HG03066 (cell line): ENCODE results near the gene IRF2BP2.

Experiments
- ATAC-seq: cut with Tn5 transposase; IDR thresholded peaks from one replicate; pipeline ENCODE4 v1.9.1; 2021; ENCODE audit warnings: low read depth; ENCODE audit not compliant: unreplicated experiment

The IRF2BP2 gene

GRCh38 chr1:234610061-234610665, at the start of gene IRF2BP2:
TSS of gene IRF2BP2 (minus strand) at chr1:234610178. CDS start at chr1:234609494, 684 bp downstream.
- ATAC-seq = peak; percentile 20

- ATAC-seq = no peak
These were observed 49.6 kb upstream of the IRF2BP2 start for GRCh38 chr1:234659538-234659937.

GRCh38 chr1:234658138-234658537, 48.2 kb upstream of the IRF2BP2 start:
- no peak for ATAC-seq

- no peak for ATAC-seq
These were observed 47.1 kb upstream of the IRF2BP2 start for GRCh38 chr1:234656944-234657654.

GRCh38 chr1:234656070-234656895, 46.3 kb upstream of the IRF2BP2 start:
- ATAC-seq = no peak

- no peak for ATAC-seq
These were observed 45.5 kb upstream of the IRF2BP2 start for GRCh38 chr1:234655328-234656069.

GRCh38 chr1:234654002-234654733, 44.2 kb upstream of the IRF2BP2 start:
- ATAC-seq = no peak

GRCh38 chr1:234649432-234650081, 39.6 kb upstream of the IRF2BP2 start:
- ATAC-seq = no peak

GRCh38 chr1:234647758-234648157, 37.8 kb upstream of the IRF2BP2 start:
- no peak for ATAC-seq

- ATAC-seq = no peak
These were observed 37.3 kb upstream of the IRF2BP2 start for GRCh38 chr1:234647245-234647644.

- no peak for ATAC-seq
These were observed 36.0 kb upstream of the IRF2BP2 start for GRCh38 chr1:234645964-234646363.

- no peak for ATAC-seq
These were observed 35.5 kb upstream of the IRF2BP2 start for GRCh38 chr1:234645474-234645953.

GRCh38 chr1:234644928-234645327, 35.0 kb upstream of the IRF2BP2 start:
- ATAC-seq = no peak

GRCh38 chr1:234643850-234644134, 33.8 kb upstream of the IRF2BP2 start:
- no peak for ATAC-seq

- no peak for ATAC-seq
These were observed 33.3 kb upstream of the IRF2BP2 start for GRCh38 chr1:234643111-234643849.

GRCh38 chr1:234642428-234642827, 32.5 kb upstream of the IRF2BP2 start:
- ATAC-seq = no peak

GRCh38 chr1:234639961-234640360, 30.0 kb upstream of the IRF2BP2 start:
- ATAC-seq = no peak

- no peak for ATAC-seq
These were observed 29.1 kb upstream of the IRF2BP2 start for GRCh38 chr1:234638832-234639799.
